ENCODE data around the gene SYMPK.

- TF ChIP-seq CTCF (IDR thresholded peaks at IDR 0.05; ENCODE audit: insufficient read depth, low read length) (no peak), POLR2AphosphoS5 (IDR thresholded peaks at IDR 0.05; ENCODE audit: low read depth) (no peak), REST (IDR thresholded peaks at IDR 0.05; ENCODE audit: insufficient replicate concordance, low read depth) (no peak), GABPA (IDR thresholded peaks at IDR 0.05; ENCODE audit: low read depth) (no peak)
Observed at GRCh38 chr19:45899253-45899652, 36.3 kb upstream of the SYMPK start.

All from HL-60 (cell line).